ENCODE measurements around the gene GNA12.

- TF ChIP-seq CTCF (IDR thresholded peaks at IDR 0.05 in 4 of 5, conservative IDR thresholded peaks at IDR 0.05 in 1 of 5) = no peak
- TF ChIP-seq POLR2A (IDR thresholded peaks at IDR 0.05) = no peak
Measured at GRCh38 chr7:2805213-2805944, 38.7 kb downstream of the GNA12 start.
